ENCODE measurements around the gene AUH.

Gene AUH

GRCh38 chr9:91338681-91339080 lies 23.0 kb downstream of the AUH start:
- DNase-seq (ENCODE audit: low spot score) = no peak

GRCh38 chr9:91336786-91337185 lies 24.9 kb downstream of the AUH start:
- DNase-seq (ENCODE audit: low spot score) = no peak

GRCh38 chr9:91334053-91334452 lies 27.7 kb downstream of the AUH start:
- no peak for DNase-seq (ENCODE audit: low spot score)

- DNase-seq (ENCODE audit: low spot score) = no peak
Observed at GRCh38 chr9:91333551-91333950, 28.2 kb downstream of the AUH start.

GRCh38 chr9:91332546-91333231 lies 29.0 kb downstream of the AUH start:
- DNase-seq (ENCODE audit: low spot score) = no peak

- DNase-seq (ENCODE audit: low spot score) = no peak
Observed at GRCh38 chr9:91331849-91332248, 29.9 kb downstream of the AUH start.

- DNase-seq (ENCODE audit: low spot score) = no peak
Observed at GRCh38 chr9:91328186-91328585, 33.5 kb downstream of the AUH start.

- no peak for DNase-seq (ENCODE audit: low spot score)
Observed at GRCh38 chr9:91321691-91322090, 40.0 kb downstream of the AUH start.

- no peak for DNase-seq (ENCODE audit: low spot score)
Observed at GRCh38 chr9:91320299-91320698, 41.4 kb downstream of the AUH start.

GRCh38 chr9:91316093-91316492 lies 45.6 kb downstream of the AUH start:
- DNase-seq (ENCODE audit: low spot score) = no peak

GRCh38 chr9:91315191-91315590 lies 46.5 kb downstream of the AUH start:
- DNase-seq (ENCODE audit: low spot score) = peak; percentile 33

- DNase-seq (ENCODE audit: low spot score) = peak; percentile 12
Observed at GRCh38 chr9:91312717-91313325, 48.9 kb downstream of the AUH start.

GRCh38 chr9:91310037-91310436 lies 51.7 kb downstream of the AUH start:
- DNase-seq (ENCODE audit: low spot score) = no peak

GRCh38 chr9:91308191-91308590 lies 53.5 kb downstream of the AUH start:
- no peak for DNase-seq (ENCODE audit: low spot score)

- no peak for DNase-seq (ENCODE audit: low spot score)
Observed at GRCh38 chr9:91307279-91307678, 54.4 kb downstream of the AUH start.

- DNase-seq (ENCODE audit: low spot score) = no peak
Observed at GRCh38 chr9:91306296-91306630, 55.5 kb downstream of the AUH start.

- no peak for DNase-seq (ENCODE audit: low spot score)
Observed at GRCh38 chr9:91305596-91306295, 56.0 kb downstream of the AUH start.

- peak; percentile 24 for DNase-seq (ENCODE audit: low spot score)
Observed at GRCh38 chr9:91303741-91304415, 57.8 kb downstream of the AUH start.

GRCh38 chr9:91302831-91303230 lies 58.9 kb downstream of the AUH start:
- DNase-seq (ENCODE audit: low spot score) = no peak

GRCh38 chr9:91301161-91301560 lies 60.6 kb downstream of the AUH start:
- DNase-seq (ENCODE audit: low spot score) = no peak

GRCh38 chr9:91298311-91298710 lies 63.4 kb downstream of the AUH start:
- DNase-seq (ENCODE audit: low spot score) = no peak

- no peak for DNase-seq (ENCODE audit: low spot score)
Observed at GRCh38 chr9:91297306-91297705, 64.4 kb downstream of the AUH start.

- DNase-seq (ENCODE audit: low spot score) = no peak
Observed at GRCh38 chr9:91296354-91296753, 65.4 kb downstream of the AUH start.
